Skeletal muscle tissue (tissue), 4 donors: ENCODE data around the gene CNTNAP2. TPM values are rescaled to one million over a fixed set of nuclear protein-coding genes. Genes with fewer than 3 reads are reported as not detected.

Experiments
- H3K27ac ChIP-seq: one replicate; pipeline ENCODE4 v1.7.0; 2013; ENCODE audit warnings: mild to moderate bottlenecking, low read depth, low read length, inconsistent platforms
- H3K27me3 ChIP-seq, 3 donors: one replicate each; pipeline ENCODE4 v1.7.0; 2013; ENCODE audit warnings: low read length in 3 of 3; ENCODE audit not compliant: control insufficient read depth in 3 of 3, insufficient read depth in 3 of 3
- H3K36me3 ChIP-seq, 3 donors: one replicate each; pipeline ENCODE4 v1.7.0; 2013; ENCODE audit warnings: low read length in 3 of 3; ENCODE audit not compliant: control insufficient read depth in 3 of 3, insufficient read depth in 3 of 3
- H3K4me1 ChIP-seq, 3 donors: one replicate each; pipeline ENCODE4 v1.7.0; 2013; ENCODE audit warnings: low read length in 3 of 3, mild to moderate bottlenecking in 3 of 3; ENCODE audit not compliant: control insufficient read depth in 3 of 3, insufficient read depth in 3 of 3
- H3K4me3 ChIP-seq, 3 donors: one replicate each; pipeline ENCODE4 v1.7.0; 2013; ENCODE audit warnings: low read length in 3 of 3
- H3K9ac ChIP-seq, 3 donors: one replicate each; pipeline ENCODE4 v1.7.0; 2013; ENCODE audit warnings: low read length in 3 of 3, mild to moderate bottlenecking in 3 of 3, moderate library complexity in 2 of 3, low read depth in 1 of 3
- H3K9me3 ChIP-seq, 3 donors: one replicate each; pipeline ENCODE4 v1.7.0; 2013; ENCODE audit warnings: low read length in 3 of 3; ENCODE audit not compliant: control insufficient read depth in 3 of 3
- total RNA-seq: library from RNA; depleted of rRNA; stranded (reverse); fragments of >200 nt; gene quantifications from one replicate; pipeline ENCODE4 v1.2.3, GENCODE V29; 2014
- donor health status: Osteomylitis.

Gene CNTNAP2
- total RNA-seq, 1 donor from 2014 or later: 14.1 TPM

DNA sequence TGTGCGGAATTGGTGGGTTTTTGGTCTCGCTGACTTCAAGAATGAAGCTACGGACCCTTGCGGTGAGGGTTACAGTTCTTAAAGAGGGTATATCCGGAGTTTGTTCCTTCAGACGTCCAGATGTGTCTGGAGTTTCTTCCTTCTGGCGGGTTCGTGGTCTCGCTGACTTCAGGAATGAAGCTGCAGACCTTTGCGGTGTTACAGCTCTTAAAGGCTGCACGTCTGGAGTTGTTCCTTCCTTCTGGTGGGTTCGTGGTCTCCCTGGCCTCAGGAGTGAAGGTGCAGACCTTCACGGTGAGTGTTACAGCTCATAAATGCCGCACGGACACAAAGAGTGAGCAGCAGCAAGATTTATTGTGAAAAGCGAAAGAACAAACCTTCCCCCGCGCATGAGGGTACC is 670.7 kb downstream of the CNTNAP2 start:
- H3K36me3 ChIP-seq: no peaks in the 10 kb centered on the region
- no peaks in the 10 kb centered on the region for H3K9me3 ChIP-seq
- no peaks in the 10 kb centered on the region for H3K27me3 ChIP-seq
- H3K4me3 ChIP-seq: no peak overlapping the region
- H3K27ac ChIP-seq: no peak overlapping the region
- H3K9ac ChIP-seq: no peak overlapping the region
- no peaks in the 10 kb centered on the region for H3K4me1 ChIP-seq

- no peaks in the 10 kb centered on the region for H3K4me1 ChIP-seq
- no peak overlapping the region for H3K9ac ChIP-seq
- H3K27ac ChIP-seq: no peak overlapping the region
- H3K9me3 ChIP-seq: no peaks in the 10 kb centered on the region
- no peaks in the 10 kb centered on the region for H3K36me3 ChIP-seq
- H3K27me3 ChIP-seq: no peaks in the 10 kb centered on the region
- H3K4me3 ChIP-seq: no peak overlapping the region
These were observed 671.4 kb downstream of the CNTNAP2 start for GRCh38 chr7:146788008-146788407.

- H3K4me3 ChIP-seq: no peak overlapping the region
- H3K27ac ChIP-seq: no peak overlapping the region
- no peak overlapping the region for H3K9ac ChIP-seq
- no peaks in the 10 kb centered on the region for H3K36me3 ChIP-seq
- peaks cover 0 to 3% (median 0%) of the 10 kb centered on the region in 3 donors for H3K9me3 ChIP-seq
- no peaks in the 10 kb centered on the region for H3K27me3 ChIP-seq
- no peaks in the 10 kb centered on the region for H3K4me1 ChIP-seq
These were observed 675.0 kb downstream of the CNTNAP2 start for GRCh38 chr7:146791344-146792285.

- no peaks in the 10 kb centered on the region for H3K36me3 ChIP-seq
- no peaks in the 10 kb centered on the region for H3K9me3 ChIP-seq
- no peak overlapping the region for H3K4me3 ChIP-seq
- no peak overlapping the region for H3K27ac ChIP-seq
- no peaks in the 10 kb centered on the region for H3K4me1 ChIP-seq
- no peak overlapping the region for H3K9ac ChIP-seq
- no peaks in the 10 kb centered on the region for H3K27me3 ChIP-seq
These were observed 688.0 kb downstream of the CNTNAP2 start for GRCh38 chr7:146804620-146805019.

DNA sequence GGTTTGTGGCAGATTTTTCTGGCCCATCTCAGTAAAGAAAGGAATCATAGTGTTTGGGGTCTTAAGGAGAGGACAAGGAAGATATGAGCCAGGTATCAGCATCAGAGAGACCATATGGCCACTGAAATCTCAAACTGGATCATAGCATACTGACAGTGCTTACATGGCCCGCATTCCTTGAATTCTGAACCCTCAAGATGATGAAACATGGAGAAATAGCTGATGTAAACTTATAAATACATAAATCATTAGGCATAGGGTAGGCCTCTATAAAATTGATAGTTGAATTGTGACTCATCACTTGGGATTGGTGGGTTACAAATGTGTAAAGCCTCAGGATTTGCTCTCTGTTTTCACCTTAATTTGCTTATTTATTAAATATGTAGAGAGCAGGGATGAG is 688.5 kb downstream of the CNTNAP2 start:
- H3K4me1 ChIP-seq: no peaks in the 10 kb centered on the region
- no peaks in the 10 kb centered on the region for H3K27me3 ChIP-seq
- no peaks in the 10 kb centered on the region for H3K9me3 ChIP-seq
- H3K9ac ChIP-seq: no peak overlapping the region
- H3K4me3 ChIP-seq: no peak overlapping the region
- no peak overlapping the region for H3K27ac ChIP-seq
- H3K36me3 ChIP-seq: no peaks in the 10 kb centered on the region

DNA sequence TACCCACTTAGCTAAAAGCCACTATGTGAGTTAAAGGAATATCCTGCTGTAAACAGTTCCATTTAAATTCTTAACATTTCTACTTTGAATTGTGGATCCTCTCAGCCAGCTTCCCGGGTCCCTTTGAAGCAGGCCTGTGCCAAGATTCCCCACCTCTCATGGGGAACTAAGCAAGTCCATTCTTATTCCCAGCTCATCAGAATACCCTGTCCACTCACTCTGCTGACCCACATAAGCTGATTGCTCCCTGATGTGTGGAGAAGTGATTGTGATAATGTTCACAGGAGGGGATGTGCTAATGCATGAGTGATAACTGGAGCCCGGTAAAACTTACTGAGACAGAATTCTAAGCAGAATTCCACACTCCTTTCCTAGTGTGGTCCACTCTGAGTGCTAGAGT is 709.7 kb downstream of the CNTNAP2 start:
- no peaks in the 10 kb centered on the region for H3K36me3 ChIP-seq
- no peaks in the 10 kb centered on the region for H3K4me1 ChIP-seq
- no peaks in the 10 kb centered on the region for H3K27me3 ChIP-seq
- no peaks in the 10 kb centered on the region for H3K9me3 ChIP-seq
- no peak overlapping the region for H3K4me3 ChIP-seq
- no peak overlapping the region for H3K27ac ChIP-seq
- no peak overlapping the region for H3K9ac ChIP-seq

- Histone ChIP-seq H3K4me1 (no peaks in the 10 kb centered on the region), H3K27me3 (no peaks in the 10 kb centered on the region), H3K27ac (no peak overlapping the region), H3K36me3 (no peaks in the 10 kb centered on the region), H3K9me3 (no peaks in the 10 kb centered on the region), H3K9ac (no peak overlapping the region), H3K4me3 (no peak overlapping the region)
These were observed 714.1 kb downstream of the CNTNAP2 start for GRCh38 chr7:146830686-146831085.

- Histone ChIP-seq H3K27ac (no peak overlapping the region), H3K4me3 (no peak overlapping the region), H3K4me1 (no peaks in the 10 kb centered on the region), H3K36me3 (no peaks in the 10 kb centered on the region), H3K27me3 (no peaks in the 10 kb centered on the region), H3K9ac (no peak overlapping the region), H3K9me3 (no peaks in the 10 kb centered on the region)
These were observed 715.3 kb downstream of the CNTNAP2 start for GRCh38 chr7:146831875-146832274.

DNA sequence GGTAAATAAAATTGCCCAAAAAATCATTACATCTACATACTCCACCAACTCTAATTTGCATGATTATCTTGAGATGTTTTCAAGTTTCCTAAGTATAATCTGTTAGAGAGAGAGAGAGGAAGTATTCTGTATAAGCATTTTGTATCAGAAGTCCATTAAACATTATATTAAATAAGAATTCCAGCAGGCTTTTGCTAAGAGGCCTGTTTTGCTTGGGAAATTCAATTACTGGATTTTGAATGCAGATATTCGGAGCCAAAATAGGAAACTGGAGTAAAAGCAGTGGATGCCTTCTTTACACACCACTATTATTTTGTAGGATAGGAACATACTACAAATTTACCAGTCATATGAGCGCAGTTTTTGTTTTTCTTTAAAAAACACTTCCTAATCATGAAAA is 727.8 kb downstream of the CNTNAP2 start:
- Histone ChIP-seq H3K9ac (no peak overlapping the region), H3K27ac (no peak overlapping the region), H3K36me3 (no peaks in the 10 kb centered on the region), H3K4me1 (no peaks in the 10 kb centered on the region), H3K27me3 (no peaks in the 10 kb centered on the region), H3K9me3 (no peaks in the 10 kb centered on the region), H3K4me3 (no peak overlapping the region)

- Histone ChIP-seq H3K9ac (no peak overlapping the region), H3K4me3 (no peak overlapping the region), H3K4me1 (no peaks in the 10 kb centered on the region), H3K9me3 (no peaks in the 10 kb centered on the region), H3K27me3 (no peaks in the 10 kb centered on the region), H3K36me3 (no peaks in the 10 kb centered on the region), H3K27ac (no peak overlapping the region)
These were observed 742.1 kb downstream of the CNTNAP2 start for GRCh38 chr7:146858690-146859089.
